BE2C (cell line): ENCODE data around the gene CHRNA4.
A peak's percentile ranks its signal among the peaks of the same experiment; 100 is the strongest.
"Not testable (repeated sequence)": the region's sequence is repeated elsewhere in the genome, so short reads cannot be mapped to it uniquely, and the experiment has no call there.

Source experiments
- DNase-seq: peaks from one replicate; pipeline ENCODE4 v3.0.0-alpha.2; 2020
- H3K27me3 ChIP-seq: fragments of 250-450 bp; sonication (Bioruptor Pico); 2 replicates; pipeline ENCODE4 v1.5.1; 2020; ENCODE audit warnings: mild to moderate bottlenecking
- H3K36me3 ChIP-seq: fragments of 250-450 bp; sonication (Bioruptor Pico); 2 replicates; pipeline ENCODE4 v1.5.1; 2020; ENCODE audit warnings: mild to moderate bottlenecking
- H3K4me1 ChIP-seq: fragments of 250-450 bp; sonication (Bioruptor Pico); 2 replicates; pipeline ENCODE4 v1.5.1; 2020
- H3K4me3 ChIP-seq: 2 replicates; pipeline ENCODE4 v1.5.1; 2011; ENCODE audit warnings: low read depth, low read length
- H3K9me3 ChIP-seq: fragments of 250-450 bp; sonication (Bioruptor Pico); 2 replicates; pipeline ENCODE4 v1.5.1; 2020
- TF ChIP-seq, protein P1 (sequence below): IDR thresholded peaks from 2 replicates; pipeline ENCODE4 v1.5.1; 2012; ENCODE audit warnings: mild to moderate bottlenecking, low read depth, low read length

Gene CHRNA4

DNA sequence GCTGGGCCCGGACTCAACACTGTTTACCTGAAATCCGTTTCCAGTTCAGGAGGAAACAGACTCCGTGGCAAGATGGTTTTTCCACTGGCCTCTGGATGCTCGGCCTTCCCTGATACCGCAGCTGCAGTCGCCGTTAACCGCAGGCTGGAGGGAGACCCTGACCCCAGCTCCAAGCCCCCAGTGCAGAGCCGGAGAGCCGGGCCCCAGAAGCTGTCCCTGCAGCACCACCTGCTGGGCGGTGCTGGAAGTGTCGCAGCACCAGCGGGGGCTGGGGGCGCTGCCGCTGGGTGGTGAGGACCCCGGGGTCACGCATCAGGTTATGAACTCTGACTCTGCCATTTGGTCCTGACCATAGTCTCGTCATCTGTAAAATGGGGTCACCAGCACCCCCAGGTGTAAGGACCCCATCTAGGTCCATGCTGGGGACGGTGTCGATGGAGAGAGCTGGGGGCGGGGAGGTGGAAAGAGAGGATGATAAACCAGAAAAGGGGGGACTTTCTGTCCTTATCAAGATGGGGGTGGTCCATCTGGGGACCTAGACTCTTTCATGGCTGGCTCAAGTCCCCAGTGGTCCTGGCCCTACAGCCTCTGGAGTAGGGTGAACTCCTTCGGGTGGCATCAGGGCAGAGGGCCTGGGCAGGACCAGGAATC is 20.8 kb upstream of the CHRNA4 start:
- Histone ChIP-seq H3K4me1 (no peaks in the 10 kb centered on the region), H3K27me3 (peaks cover 14% of the 10 kb centered on the region), H3K36me3 (no peaks in the 10 kb centered on the region), H3K9me3 (no peaks in the 10 kb centered on the region), H3K4me3 (no peak overlapping the region)
- DNase-seq: peak; percentile 67
- TF ChIP-seq, protein P1, sequence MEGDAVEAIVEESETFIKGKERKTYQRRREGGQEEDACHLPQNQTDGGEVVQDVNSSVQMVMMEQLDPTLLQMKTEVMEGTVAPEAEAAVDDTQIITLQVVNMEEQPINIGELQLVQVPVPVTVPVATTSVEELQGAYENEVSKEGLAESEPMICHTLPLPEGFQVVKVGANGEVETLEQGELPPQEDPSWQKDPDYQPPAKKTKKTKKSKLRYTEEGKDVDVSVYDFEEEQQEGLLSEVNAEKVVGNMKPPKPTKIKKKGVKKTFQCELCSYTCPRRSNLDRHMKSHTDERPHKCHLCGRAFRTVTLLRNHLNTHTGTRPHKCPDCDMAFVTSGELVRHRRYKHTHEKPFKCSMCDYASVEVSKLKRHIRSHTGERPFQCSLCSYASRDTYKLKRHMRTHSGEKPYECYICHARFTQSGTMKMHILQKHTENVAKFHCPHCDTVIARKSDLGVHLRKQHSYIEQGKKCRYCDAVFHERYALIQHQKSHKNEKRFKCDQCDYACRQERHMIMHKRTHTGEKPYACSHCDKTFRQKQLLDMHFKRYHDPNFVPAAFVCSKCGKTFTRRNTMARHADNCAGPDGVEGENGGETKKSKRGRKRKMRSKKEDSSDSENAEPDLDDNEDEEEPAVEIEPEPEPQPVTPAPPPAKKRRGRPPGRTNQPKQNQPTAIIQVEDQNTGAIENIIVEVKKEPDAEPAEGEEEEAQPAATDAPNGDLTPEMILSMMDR: peak; percentile 92

DNA sequence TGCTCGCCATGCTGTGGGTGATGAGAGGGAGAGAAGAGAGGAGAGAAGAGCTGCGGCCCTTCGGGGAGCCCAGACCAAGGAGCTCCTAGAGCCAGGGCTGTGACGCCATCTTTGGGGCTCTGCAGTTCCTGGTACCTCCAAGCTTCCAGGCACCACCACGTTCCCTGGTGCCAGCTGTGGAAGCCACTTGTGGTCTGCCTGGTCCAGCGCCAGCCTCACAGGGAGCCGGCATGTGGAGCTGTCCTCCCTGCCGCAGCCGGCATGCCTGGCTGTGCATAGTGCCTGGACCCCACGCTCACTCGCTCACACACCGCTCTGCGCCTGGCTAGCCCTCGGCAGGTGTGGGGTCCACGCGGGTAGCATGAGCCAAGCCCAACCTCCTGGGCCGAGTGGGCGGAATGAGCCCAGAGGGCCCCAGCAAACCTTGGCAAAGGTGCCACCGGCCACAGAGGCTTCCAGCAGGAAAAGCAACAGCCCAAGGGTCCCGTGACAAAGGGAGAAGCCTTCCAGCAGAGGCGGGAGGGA is 19.3 kb upstream of the CHRNA4 start:
- Histone ChIP-seq H3K4me3 (no peak overlapping the region), H3K4me1 (no peaks in the 10 kb centered on the region), H3K27me3 (peaks cover 14% of the 10 kb centered on the region), H3K9me3 (no peaks in the 10 kb centered on the region), H3K36me3 (no peaks in the 10 kb centered on the region)
- DNase-seq: no peak
- TF ChIP-seq, protein P1: no peak

DNA sequence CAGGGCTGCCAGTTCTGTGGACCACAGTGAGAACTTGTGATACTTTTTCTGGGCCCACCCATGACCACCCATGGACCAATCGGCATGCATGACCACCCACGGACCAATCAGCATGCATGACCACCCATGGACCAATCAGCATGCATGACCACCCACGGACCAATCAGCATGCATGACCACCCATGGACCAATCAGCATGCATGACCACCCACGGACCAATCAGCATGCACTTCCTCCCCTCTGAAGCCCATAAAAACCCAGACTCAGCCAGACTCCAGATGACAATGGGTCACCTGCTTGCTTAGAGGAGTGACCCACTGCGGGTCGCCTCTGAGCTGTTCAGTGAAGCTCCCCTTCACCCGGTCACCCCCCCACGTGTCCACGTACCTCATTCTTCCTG is 18.7 kb upstream of the CHRNA4 start:
- H3K36me3 ChIP-seq, H3K4me3 ChIP-seq, H3K4me1 ChIP-seq, H3K9me3 ChIP-seq: not testable (repeated sequence)
- peaks cover 11% of the 10 kb centered on the region for H3K27me3 ChIP-seq
- DNase-seq: peak; percentile 54

DNA sequence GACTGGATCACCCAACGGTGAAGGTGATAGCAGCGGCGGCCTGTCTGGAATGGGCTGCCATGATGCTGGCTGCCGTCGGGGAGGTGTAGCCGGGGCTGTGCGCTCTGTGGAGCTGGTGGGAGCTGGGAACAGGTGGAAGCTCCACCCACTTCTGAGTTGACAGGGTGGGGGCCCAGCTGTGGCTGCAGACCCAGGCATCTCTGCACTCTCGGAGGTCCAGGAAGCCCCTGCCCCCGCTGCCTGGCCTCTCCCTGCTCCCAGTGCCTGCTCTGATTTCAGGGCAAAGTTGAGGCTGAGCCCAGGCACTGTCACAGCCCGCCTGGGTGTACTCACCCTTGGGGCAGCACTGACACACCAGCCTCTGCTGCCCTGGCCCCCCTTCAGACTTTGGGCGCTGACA is 18.1 kb upstream of the CHRNA4 start:
- peaks cover 5% of the 10 kb centered on the region for H3K27me3 ChIP-seq
- no peak overlapping the region for H3K4me3 ChIP-seq
- H3K4me1 ChIP-seq: no peaks in the 10 kb centered on the region
- no peak for DNase-seq
- TF ChIP-seq, protein P1: no peak
- no peaks in the 10 kb centered on the region for H3K9me3 ChIP-seq
- H3K36me3 ChIP-seq: no peaks in the 10 kb centered on the region

DNA sequence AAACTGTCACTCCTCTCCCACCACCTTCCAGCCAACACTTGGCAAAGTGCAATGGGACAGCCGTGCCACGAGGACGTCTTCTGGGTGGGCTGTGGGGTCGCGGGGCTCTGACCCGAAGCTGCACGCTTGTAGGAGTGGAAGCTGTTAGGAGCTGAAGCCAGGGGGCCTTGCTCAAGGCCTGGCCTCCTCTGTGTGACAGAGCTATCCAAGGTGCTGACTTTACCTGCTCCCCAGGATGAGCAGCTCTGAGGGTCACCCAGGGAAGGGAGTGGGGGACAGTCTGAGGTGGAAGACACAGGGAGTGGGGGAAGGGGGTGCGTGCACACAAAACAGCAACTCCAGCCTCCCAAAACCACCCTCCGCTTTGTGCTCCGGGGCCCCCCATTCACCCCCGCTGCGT is 17.5 kb upstream of the CHRNA4 start:
- DNase-seq: no peak
- Histone ChIP-seq H3K9me3 (no peaks in the 10 kb centered on the region), H3K4me3 (no peak overlapping the region), H3K4me1 (no peaks in the 10 kb centered on the region), H3K36me3 (no peaks in the 10 kb centered on the region), H3K27me3 (peaks cover 4% of the 10 kb centered on the region)
- TF ChIP-seq, protein P1: no peak

DNA sequence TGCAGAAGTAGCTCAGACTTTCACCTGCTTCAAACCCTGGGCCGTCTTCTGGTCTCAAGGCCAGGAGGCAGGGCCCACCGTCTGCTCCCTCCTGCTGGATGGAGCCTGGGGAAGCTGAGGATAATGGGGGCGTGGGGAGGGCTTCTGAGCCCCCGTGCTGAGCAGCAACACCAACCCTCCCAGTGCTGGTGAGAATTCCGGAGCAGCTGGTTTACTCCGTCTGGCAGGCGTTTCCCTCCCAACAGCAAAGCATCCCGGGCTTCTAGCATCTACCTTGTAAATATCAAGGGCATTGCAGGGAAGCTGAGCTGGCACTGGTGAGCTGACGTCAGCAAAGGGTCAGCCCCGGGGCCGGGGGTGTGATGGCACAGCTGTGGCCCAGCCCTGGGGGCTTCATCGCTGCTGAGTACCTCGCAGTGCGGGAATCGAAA is 16.8 kb upstream of the CHRNA4 start:
- H3K9me3 ChIP-seq: no peaks in the 10 kb centered on the region
- TF ChIP-seq, protein P1: no peak
- DNase-seq: no peak
- no peak overlapping the region for H3K4me3 ChIP-seq
- H3K4me1 ChIP-seq: no peaks in the 10 kb centered on the region
- no peaks in the 10 kb centered on the region for H3K36me3 ChIP-seq
- H3K27me3 ChIP-seq: peaks cover 7% of the 10 kb centered on the region
